Neural crest cell (in vitro differentiated cells): ENCODE data around the gene CERCAM. TPM values are rescaled to one million over a fixed set of nuclear protein-coding genes. Genes with fewer than 3 reads are reported as not detected.

ENCODE experiments used
- DNase-seq: peaks from one replicate; pipeline ENCODE4 v3.0.0; 2021; ENCODE audit warnings: low read depth, mixed read lengths, low spot score
- H3K27ac Mint-ChIP-seq: one replicate; pipeline ENCODE4 v1.8.0; 2021; ENCODE audit warnings: mild to moderate bottlenecking, mixed read lengths; ENCODE audit not compliant: unreplicated experiment
- H3K27me3 Mint-ChIP-seq: 2 replicates; pipeline ENCODE4 v1.8.0; 2021; ENCODE audit warnings: low read depth, mild to moderate bottlenecking, mixed read lengths
- H3K36me3 Mint-ChIP-seq: 2 replicates; pipeline ENCODE4 v1.8.0; 2021; ENCODE audit warnings: low read depth, mild to moderate bottlenecking, mixed read lengths
- H3K4me1 Mint-ChIP-seq: 2 replicates; pipeline ENCODE4 v1.8.0; 2021; ENCODE audit warnings: mixed read lengths
- H3K4me3 Mint-ChIP-seq: one replicate; pipeline ENCODE4 v1.8.0; 2021; ENCODE audit warnings: mild to moderate bottlenecking, mixed read lengths
- H3K9me3 Mint-ChIP-seq: 2 replicates; pipeline ENCODE4 v1.8.0; 2021; ENCODE audit warnings: mixed read lengths
- CTCF ChIP-seq: fragments of 200-600 bp; sonication (generic); conservative IDR thresholded peaks from 2 replicates; pipeline ENCODE4 v1.5.0; 2021; ENCODE audit warnings: antibody characterized with exemption, mild to moderate bottlenecking
- total RNA-seq: library from RNA; stranded (reverse); gene quantifications from 2 replicates; pipeline ENCODE4 v1.2.1, GENCODE V29; 2021

The CERCAM gene
- total RNA-seq, 1 donor from 2014 or later: 56.4 TPM

DNA sequence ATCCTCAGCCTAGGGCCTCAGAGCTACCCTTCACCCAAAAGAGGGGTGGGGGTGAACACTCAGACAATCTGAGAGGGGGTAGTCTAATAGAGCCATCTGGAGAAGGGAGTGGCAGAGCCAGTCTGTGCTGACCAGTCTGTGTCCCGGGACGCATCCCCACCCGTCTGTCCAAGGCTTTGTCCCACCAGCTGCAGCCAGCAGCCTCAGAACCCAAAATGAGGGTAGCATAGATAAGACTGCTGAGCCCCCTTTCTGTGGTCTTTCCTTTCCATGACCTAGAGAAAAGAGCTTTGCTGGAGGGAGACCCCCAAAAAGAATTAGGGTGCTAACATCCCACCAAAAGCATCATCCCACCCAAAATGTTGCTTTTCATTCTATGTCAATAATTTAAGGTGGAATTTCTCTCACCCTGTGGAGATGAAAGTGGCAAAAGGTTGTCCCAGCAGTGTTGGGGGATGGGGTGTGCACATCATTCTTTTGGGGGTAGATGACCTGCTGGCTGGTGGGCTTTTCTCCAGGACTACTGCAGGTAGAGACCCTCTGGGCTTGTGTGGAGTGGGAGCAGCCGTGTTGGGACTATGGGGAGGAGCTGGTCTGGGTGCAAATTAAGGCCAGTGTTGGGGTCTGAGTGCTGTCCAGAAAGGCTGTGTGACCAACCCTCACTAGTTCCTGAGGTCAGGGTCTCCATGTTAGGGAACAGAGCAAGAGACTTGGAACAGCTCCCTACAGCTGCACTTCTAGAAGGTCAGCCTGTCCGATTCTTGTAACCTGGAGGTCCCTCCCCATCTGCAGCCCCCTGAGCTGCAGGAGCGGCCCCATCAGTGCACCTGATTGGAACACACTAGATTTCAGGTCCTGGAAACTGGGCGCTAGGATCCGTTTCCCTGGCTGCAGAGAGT lies 29.6 kb upstream of the CERCAM start:
- peaks cover 61% of the 10 kb centered on the region for H3K27me3 Mint-ChIP-seq
- peak overlapping the region; percentile 95 for H3K27ac Mint-ChIP-seq
- H3K36me3 Mint-ChIP-seq: peaks cover 38% of the 10 kb centered on the region
- peaks cover 63% of the 10 kb centered on the region for H3K4me1 Mint-ChIP-seq
- peak overlapping the region; percentile 94 for H3K4me3 Mint-ChIP-seq
- H3K9me3 Mint-ChIP-seq: no peaks in the 10 kb centered on the region
- DNase-seq: no peak
- no peak for TF ChIP-seq CTCF

DNA sequence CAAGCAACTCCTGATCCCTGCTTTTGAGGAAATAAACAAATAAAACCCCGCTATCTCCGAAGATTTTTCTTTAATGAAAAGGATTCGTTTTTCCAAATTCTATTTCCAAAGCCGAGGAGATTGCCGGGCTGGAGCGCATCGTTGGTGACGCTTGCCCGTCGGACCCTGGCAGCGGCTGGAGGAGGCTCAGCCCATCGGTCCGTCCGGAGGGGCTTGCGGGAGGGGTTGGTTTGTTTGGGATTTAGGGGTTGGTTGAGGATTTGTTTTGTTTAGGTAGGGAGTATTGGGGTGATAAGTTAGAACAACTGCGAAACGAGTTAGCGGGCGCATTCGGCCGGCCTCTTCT lies 28.7 kb upstream of the CERCAM start:
- Mint-ChIP-seq H3K4me3 (peak overlapping the region; percentile 94), H3K9me3 (no peaks in the 10 kb centered on the region), H3K27ac (peak overlapping the region; percentile 96), H3K36me3 (peaks cover 36% of the 10 kb centered on the region), H3K27me3 (peaks cover 65% of the 10 kb centered on the region), H3K4me1 (peaks cover 57% of the 10 kb centered on the region)
- TF ChIP-seq CTCF: no peak
- no peak for DNase-seq

DNA sequence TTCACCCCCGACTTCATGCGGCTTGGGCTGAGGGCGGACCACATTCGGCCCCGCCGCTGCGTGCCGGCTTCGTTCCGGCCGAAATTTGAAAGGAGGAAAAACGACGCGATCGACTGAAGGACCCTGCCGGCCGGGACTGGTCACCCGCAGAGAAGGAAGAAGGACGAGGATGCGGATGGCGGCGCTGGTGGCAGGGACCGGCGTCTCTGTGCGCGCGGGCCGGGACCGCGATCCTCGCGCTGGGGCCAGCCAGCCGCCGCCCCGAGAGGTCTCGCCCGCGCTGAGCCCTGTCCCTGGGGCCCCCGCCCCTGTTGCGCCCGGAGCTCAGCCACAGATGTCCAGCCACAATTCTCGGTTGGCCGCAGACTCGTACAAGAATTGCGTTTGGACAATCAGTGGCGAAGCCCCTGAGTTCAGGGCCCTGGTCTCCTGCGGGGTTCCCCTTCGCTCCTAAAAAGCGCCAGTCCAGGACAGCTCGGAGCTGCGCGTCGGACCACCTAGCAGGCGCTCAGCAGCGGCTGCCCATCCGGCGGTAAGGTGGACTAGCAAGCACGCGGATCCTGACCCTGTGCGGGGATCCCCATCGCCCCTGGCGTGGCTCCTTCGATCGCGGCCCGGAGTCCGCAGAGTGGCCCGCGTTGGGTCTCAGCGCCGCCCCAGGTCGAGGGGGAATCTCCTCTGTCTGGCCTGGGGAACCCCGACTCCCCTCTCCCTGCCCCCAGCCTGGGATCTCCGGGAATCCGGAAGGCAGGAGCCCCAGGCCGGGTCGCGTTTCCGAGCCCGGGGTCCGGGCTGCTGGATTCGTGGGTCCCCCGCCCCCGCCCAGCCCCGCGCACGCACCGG lies 28.1 kb upstream of the CERCAM start:
- Mint-ChIP-seq H3K27me3 (peaks cover 69% of the 10 kb centered on the region), H3K27ac (peak overlapping the region; percentile 27), H3K9me3 (no peaks in the 10 kb centered on the region), H3K36me3 (peaks cover 36% of the 10 kb centered on the region), H3K4me3 (peak overlapping the region; percentile 94), H3K4me1 (peaks cover 60% of the 10 kb centered on the region)
- TF ChIP-seq CTCF: no peak
- no peak for DNase-seq

DNA sequence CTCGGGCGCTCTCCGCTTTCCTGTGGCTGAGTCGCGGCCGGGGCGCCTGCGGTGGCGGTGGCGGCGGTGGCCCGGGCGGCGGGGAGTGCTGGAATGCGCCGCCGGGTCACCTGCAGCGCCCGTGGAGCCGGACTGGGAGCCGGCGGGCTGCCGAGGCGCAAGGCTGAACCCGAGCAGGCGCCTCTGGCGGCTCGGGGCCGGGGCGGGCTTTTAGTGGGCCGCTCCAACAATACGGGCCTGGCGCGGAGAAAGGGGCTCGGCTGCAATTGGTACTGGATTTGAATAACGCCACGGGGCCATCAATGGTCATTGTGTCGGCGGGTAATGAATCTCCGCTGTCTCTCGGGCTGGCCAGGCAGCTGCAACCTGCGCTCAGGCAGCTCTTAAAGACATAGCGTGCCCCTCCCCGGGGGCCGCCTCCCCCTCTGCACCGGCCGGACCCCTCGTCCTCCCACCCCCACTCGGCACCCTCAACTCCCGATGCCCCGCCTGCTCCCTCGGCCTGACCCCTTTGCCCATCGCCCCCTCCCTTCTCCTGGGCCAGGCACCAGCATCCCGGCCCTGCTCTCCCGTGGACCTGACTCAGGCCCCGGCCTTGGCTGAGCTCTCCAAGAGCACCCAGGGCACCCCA lies 27.4 kb upstream of the CERCAM start:
- Mint-ChIP-seq H3K36me3 (peaks cover 30% of the 10 kb centered on the region), H3K9me3 (no peaks in the 10 kb centered on the region), H3K4me3 (peak overlapping the region; percentile 98), H3K27ac (peak overlapping the region; percentile 90), H3K27me3 (peaks cover 66% of the 10 kb centered on the region), H3K4me1 (peaks cover 58% of the 10 kb centered on the region)
- DNase-seq: peak; percentile 69
- no peak for TF ChIP-seq CTCF

DNA sequence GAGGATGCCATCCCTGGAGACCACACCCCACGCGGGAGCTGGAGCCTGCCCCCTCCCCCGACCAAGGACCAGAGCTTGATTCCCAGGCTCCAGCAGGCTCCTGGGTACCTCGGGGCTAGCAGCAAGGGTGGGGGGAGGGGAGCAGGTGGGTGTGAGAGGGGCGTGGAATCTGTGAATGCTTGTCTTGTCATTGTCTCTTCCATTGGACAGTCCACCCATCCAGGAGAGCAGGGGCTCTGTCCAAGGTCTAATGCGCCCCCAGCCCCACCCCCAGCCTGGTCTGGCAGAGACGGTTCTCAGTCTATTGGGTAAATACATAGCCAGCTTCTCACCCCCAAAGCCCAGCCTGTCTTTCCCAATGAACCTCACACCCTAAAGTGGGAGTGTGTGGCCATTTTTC lies 26.7 kb upstream of the CERCAM start:
- Mint-ChIP-seq H3K4me1 (peaks cover 53% of the 10 kb centered on the region), H3K27me3 (peaks cover 64% of the 10 kb centered on the region), H3K27ac (peak overlapping the region; percentile 90), H3K9me3 (no peaks in the 10 kb centered on the region), H3K36me3 (peaks cover 29% of the 10 kb centered on the region), H3K4me3 (peak overlapping the region; percentile 98)
- no peak for DNase-seq
- no peak for TF ChIP-seq CTCF
